Measurements from ENCODE around the gene NTF3. TPM values are rescaled to one million over a fixed set of nuclear protein-coding genes. Genes with fewer than 3 reads are reported as not detected.
"Not testable (repeated sequence)": the region's sequence is repeated elsewhere in the genome, so short reads cannot be mapped to it uniquely, and the experiment has no call there.

NTF3 gene
- total RNA-seq, 2 experiments from 2014 or later: not detected

- Mint-ChIP-seq H3K27me3 (ENCODE audit: low read depth) (no peaks in the 10 kb centered on the region), H3K36me3 (ENCODE audit: low read depth) (no peaks in the 10 kb centered on the region), H3K4me1 (ENCODE audit: low read depth) (no peaks in the 10 kb centered on the region), H3K4me3 (no peak overlapping the region), H3K9me3 (no peaks in the 10 kb centered on the region), H3K27ac (no peak overlapping the region)
- no peak for DNase-seq
- CTCF ChIA-PET: no interaction called here
- intact Hi-C loops (cut with micrococcal nuclease): no loop called here
Observed at GRCh38 chr12:5524769-5525436, 93.0 kb downstream of the NTF3 start.

GRCh38 chr12:5525783-5526367 lies 94.0 kb downstream of the NTF3 start:
- Mint-ChIP-seq H3K36me3 (ENCODE audit: low read depth) (no peaks in the 10 kb centered on the region), H3K27me3 (ENCODE audit: low read depth) (no peaks in the 10 kb centered on the region), H3K4me1 (ENCODE audit: low read depth) (no peaks in the 10 kb centered on the region), H3K9me3 (no peaks in the 10 kb centered on the region), H3K4me3 (no peak overlapping the region), H3K27ac (no peak overlapping the region)
- intact Hi-C loops (cut with micrococcal nuclease): no loop called here
- no peak for DNase-seq
- CTCF ChIA-PET: interaction anchor here (0.5 kb wide), 1 partner anchor 73 kb away, joined by 3 read pairs; no protein-coding TSS in a partner anchor

- CTCF ChIA-PET: no interaction called here
- intact Hi-C loops (cut with micrococcal nuclease): no loop called here
- Mint-ChIP-seq H3K36me3 (ENCODE audit: low read depth) (no peaks in the 10 kb centered on the region), H3K4me1 (ENCODE audit: low read depth) (no peaks in the 10 kb centered on the region), H3K4me3 (no peak overlapping the region), H3K9me3 (peaks cover 5% of the 10 kb centered on the region), H3K27me3 (ENCODE audit: low read depth) (peaks cover 6% of the 10 kb centered on the region), H3K27ac (no peak overlapping the region)
- DNase-seq: no peak
Observed at GRCh38 chr12:5533368-5533767, 101.5 kb downstream of the NTF3 start.

- CTCF ChIA-PET: no interaction called here
Observed at GRCh38 chr12:5534426-5535199, 102.7 kb downstream of the NTF3 start.

GRCh38 chr12:5535541-5535940 lies 103.6 kb downstream of the NTF3 start:
- intact Hi-C loops (cut with micrococcal nuclease): no loop called here
- DNase-seq: no peak
- Mint-ChIP-seq H3K27ac (no peak overlapping the region), H3K4me1 (ENCODE audit: low read depth) (no peaks in the 10 kb centered on the region), H3K9me3 (peaks cover 5% of the 10 kb centered on the region), H3K36me3 (ENCODE audit: low read depth) (no peaks in the 10 kb centered on the region), H3K4me3 (no peak overlapping the region), H3K27me3 (ENCODE audit: low read depth) (peaks cover 9% of the 10 kb centered on the region)
- CTCF ChIA-PET: interaction anchor here (0.6 kb wide), 1 partner anchor 438 kb away, joined by 3 read pairs; no protein-coding TSS in a partner anchor

More at GRCh38 chr12:5534426-5535199, 102.7 kb downstream of the NTF3 start:
- DNase-seq: no peak
- H3K4me3 Mint-ChIP-seq: no peak overlapping the region
- no peak overlapping the region for H3K27ac Mint-ChIP-seq
- no peaks in the 10 kb centered on the region for H3K4me1 Mint-ChIP-seq (ENCODE audit: low read depth)
- intact Hi-C loops (cut with micrococcal nuclease): no loop called here
- H3K36me3 Mint-ChIP-seq (ENCODE audit: low read depth): no peaks in the 10 kb centered on the region
- peaks cover 9% of the 10 kb centered on the region for H3K27me3 Mint-ChIP-seq (ENCODE audit: low read depth)
- H3K9me3 Mint-ChIP-seq: peaks cover 5% of the 10 kb centered on the region

- H3K4me1 Mint-ChIP-seq (ENCODE audit: low read depth); DNase-seq; intact Hi-C loops (cut with micrococcal nuclease); H3K27ac Mint-ChIP-seq; H3K36me3 Mint-ChIP-seq (ENCODE audit: low read depth); H3K4me3 Mint-ChIP-seq; H3K27me3 Mint-ChIP-seq (ENCODE audit: low read depth); CTCF ChIA-PET: not testable (repeated sequence)
- H3K9me3 Mint-ChIP-seq: peaks cover 10% of the 10 kb centered on the region
Observed at GRCh38 chr12:5537026-5537615, 105.2 kb downstream of the NTF3 start.

GRCh38 chr12:5537771-5538170 lies 105.9 kb downstream of the NTF3 start:
- H3K4me1 Mint-ChIP-seq (ENCODE audit: low read depth): no peaks in the 10 kb centered on the region
- H3K4me3 Mint-ChIP-seq: no peak overlapping the region
- no peak for DNase-seq
- H3K27ac Mint-ChIP-seq: no peak overlapping the region
- no peaks in the 10 kb centered on the region for H3K36me3 Mint-ChIP-seq (ENCODE audit: low read depth)
- intact Hi-C loops (cut with micrococcal nuclease): no loop called here
- H3K9me3 Mint-ChIP-seq: peaks cover 10% of the 10 kb centered on the region
- CTCF ChIA-PET: no interaction called here
- H3K27me3 Mint-ChIP-seq (ENCODE audit: low read depth): peaks cover 12% of the 10 kb centered on the region

All from activated naive CD4-positive, alpha-beta T cell treated with anti-CD3 and anti-CD28 coated beads for 36 hours (primary cell).